ENCODE results near the gene CD36.
"Not testable (repeated sequence)": the region's sequence is repeated elsewhere in the genome, so short reads cannot be mapped to it uniquely, and the experiment has no call there.

CD36 gene

DNA sequence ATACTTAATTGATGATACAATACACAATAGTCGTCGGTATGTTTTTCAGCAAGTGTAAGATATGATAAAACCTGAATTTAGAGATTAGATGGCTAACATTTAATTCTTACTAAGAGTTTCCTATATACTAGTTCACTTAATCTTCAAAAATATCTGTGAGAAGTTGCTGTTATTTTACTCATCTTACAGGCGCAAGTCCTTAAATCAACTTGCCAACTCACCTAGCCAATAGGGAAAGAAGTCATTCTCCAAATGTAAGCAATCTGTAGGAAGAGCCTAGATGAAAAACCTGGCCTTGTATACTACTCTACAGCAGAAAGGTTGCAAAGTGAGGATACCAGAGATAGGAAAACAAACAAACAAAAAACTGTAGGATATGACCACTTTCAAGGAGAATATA is 10.6 kb downstream of the CD36 start:
- DNase-seq (ENCODE audit: low spot score in 2 of 2): no peak
- Histone ChIP-seq H3K27me3 (ENCODE audit: low read depth) (no peaks in the 10 kb centered on the region), H3K9me3 (no peaks in the 10 kb centered on the region), H3K4me1 (no peaks in the 10 kb centered on the region), H3K4me3 (no peak overlapping the region), H3K36me3 (replicated peaks) (no peaks in the 10 kb centered on the region)
- in situ Hi-C loops (cut with MboI; ENCODE audit: low sequenced_read_pairs): no loop called here

DNA sequence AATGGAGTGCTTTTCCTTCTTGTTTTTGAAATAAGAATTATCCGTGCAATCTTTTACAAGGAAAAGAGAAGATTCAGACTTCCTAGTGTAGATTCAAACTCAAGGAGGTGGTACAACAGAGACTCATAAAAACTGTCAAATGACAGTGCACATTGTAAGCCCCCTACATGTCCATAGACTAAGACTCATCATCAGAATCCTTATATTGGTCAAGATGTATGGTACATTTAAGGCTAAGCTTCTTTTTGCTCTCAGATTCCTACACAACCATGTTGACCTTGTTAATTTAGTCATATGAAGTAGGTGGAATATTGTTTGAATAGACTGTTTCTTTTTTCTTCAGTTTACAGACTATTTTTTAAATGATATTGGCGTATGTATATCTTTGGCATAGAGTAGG is 11.6 kb downstream of the CD36 start:
- Histone ChIP-seq H3K27me3 (ENCODE audit: low read depth) (no peaks in the 10 kb centered on the region), H3K36me3 (replicated peaks) (no peaks in the 10 kb centered on the region), H3K9me3 (no peaks in the 10 kb centered on the region), H3K4me1 (no peaks in the 10 kb centered on the region), H3K4me3 (no peak overlapping the region)
- in situ Hi-C loops (cut with MboI; ENCODE audit: low sequenced_read_pairs): loop anchor here (25.0 kb wide), 1 partner anchor 213 kb away; no protein-coding TSS in a partner anchor
- DNase-seq (ENCODE audit: low spot score in 2 of 2): no peak

DNA sequence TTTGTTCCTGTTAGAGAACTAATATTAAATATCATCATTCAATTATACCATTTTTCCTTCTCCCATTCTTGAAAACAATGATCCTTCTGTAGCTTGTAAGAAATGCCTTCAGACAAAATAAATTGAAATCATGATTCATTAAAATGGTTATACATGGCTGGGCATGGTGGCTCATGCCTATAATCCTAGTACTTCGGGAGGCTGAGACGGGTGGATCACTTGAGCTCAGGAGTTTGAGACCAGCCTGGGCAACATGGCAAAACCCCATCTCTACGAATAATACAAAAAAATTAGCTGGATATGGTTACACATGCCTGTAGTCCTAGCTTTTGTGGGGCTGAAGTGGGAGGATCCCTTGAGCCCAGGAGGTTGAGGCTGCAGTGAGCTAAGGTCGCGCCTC is 13.0 kb downstream of the CD36 start:
- in situ Hi-C loops (cut with MboI; ENCODE audit: low sequenced_read_pairs): loop anchor here (25.0 kb wide), 1 partner anchor 214 kb away; no protein-coding TSS in a partner anchor
- DNase-seq (ENCODE audit: low spot score in 2 of 2): no peak
- Histone ChIP-seq H3K9me3 (no peaks in the 10 kb centered on the region), H3K4me3 (no peak overlapping the region), H3K27me3 (ENCODE audit: low read depth) (no peaks in the 10 kb centered on the region), H3K4me1 (no peaks in the 10 kb centered on the region), H3K36me3 (replicated peaks) (no peaks in the 10 kb centered on the region)

DNA sequence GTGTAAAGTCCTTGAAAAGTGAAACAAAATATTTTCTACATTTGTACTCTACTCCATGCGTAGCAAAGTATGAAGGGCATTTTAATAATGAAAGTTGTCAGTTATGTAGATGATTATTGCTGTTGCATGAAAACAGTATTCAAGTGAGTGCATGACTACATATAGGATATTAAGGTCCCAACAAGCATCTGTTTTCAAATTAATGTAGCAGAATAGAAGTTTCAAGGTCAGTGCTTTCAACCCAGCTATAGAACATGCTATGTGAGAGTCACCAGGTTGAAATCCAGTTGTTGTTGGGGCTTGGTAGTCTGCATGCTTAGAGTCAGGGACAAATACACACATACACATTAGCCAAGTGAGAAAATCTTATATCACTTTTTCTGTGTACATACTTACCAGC is 14.8 kb downstream of the CD36 start:
- no peak for DNase-seq (ENCODE audit: low spot score in 2 of 2)
- no peaks in the 10 kb centered on the region for H3K36me3 ChIP-seq (replicated peaks)
- no peaks in the 10 kb centered on the region for H3K27me3 ChIP-seq (ENCODE audit: low read depth)
- in situ Hi-C loops (cut with MboI; ENCODE audit: low sequenced_read_pairs): loop anchor here (25.0 kb wide), 1 partner anchor 216 kb away; no protein-coding TSS in a partner anchor
- no peaks in the 10 kb centered on the region for H3K4me1 ChIP-seq
- no peaks in the 10 kb centered on the region for H3K9me3 ChIP-seq
- H3K4me3 ChIP-seq: no peak overlapping the region

DNA sequence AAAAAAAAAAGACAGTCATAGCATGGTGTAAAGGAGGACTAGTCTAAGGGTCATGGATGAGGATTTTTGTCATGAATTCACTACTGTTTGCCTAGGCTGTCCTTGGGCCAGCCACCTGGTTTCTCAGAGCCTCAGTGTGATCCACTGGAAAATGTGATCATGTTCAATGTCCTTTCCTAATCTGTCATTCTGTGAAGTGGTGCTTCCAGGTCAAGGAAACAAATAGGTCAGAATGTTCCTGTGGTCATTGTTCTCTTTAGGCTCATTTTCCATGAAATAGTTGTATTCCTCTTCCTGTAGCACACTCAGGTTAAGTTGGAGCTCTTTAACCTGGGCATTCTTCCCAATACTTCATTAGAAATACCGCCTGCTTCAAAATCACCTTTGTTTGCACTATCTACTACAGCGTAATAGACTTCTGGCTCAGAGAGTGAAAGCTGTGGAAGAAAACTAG is 16.5 kb downstream of the CD36 start:
- H3K4me1 ChIP-seq: peaks cover 6% of the 10 kb centered on the region
- H3K4me3 ChIP-seq: no peak overlapping the region
- in situ Hi-C loops (cut with MboI; ENCODE audit: low sequenced_read_pairs): loop anchor here (25.0 kb wide), 1 partner anchor 218 kb away; no protein-coding TSS in a partner anchor
- no peaks in the 10 kb centered on the region for H3K9me3 ChIP-seq
- DNase-seq (ENCODE audit: low spot score in 2 of 2): no peak
- H3K36me3 ChIP-seq (replicated peaks): no peaks in the 10 kb centered on the region
- no peaks in the 10 kb centered on the region for H3K27me3 ChIP-seq (ENCODE audit: low read depth)

DNA sequence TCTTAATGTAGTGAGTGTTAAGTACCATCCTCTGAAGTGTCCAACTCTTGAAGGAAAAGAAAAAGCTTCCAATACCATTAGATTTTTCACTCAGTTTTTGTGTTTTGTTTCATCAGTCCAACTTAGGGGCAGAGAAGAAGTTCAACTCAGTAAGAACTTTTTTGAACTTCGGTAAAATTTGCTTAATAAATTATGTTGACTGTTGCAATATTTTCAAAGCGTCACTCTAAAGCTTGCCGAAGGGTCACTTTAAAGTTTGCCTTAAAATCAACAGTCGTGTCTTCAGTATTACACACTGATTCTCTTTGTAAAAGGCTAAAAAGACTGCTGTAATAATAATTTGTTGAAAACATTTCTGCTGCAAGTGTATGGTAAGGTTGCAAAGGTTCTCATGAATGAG is 17.6 kb downstream of the CD36 start:
- H3K4me3 ChIP-seq: no peak overlapping the region
- H3K4me1 ChIP-seq: peaks cover 6% of the 10 kb centered on the region
- DNase-seq (ENCODE audit: low spot score in 2 of 2): no peak
- no peaks in the 10 kb centered on the region for H3K27me3 ChIP-seq (ENCODE audit: low read depth)
- in situ Hi-C loops (cut with MboI; ENCODE audit: low sequenced_read_pairs): loop anchor here (25.0 kb wide), 1 partner anchor 219 kb away; no protein-coding TSS in a partner anchor
- no peaks in the 10 kb centered on the region for H3K9me3 ChIP-seq
- no peaks in the 10 kb centered on the region for H3K36me3 ChIP-seq (replicated peaks)

DNA sequence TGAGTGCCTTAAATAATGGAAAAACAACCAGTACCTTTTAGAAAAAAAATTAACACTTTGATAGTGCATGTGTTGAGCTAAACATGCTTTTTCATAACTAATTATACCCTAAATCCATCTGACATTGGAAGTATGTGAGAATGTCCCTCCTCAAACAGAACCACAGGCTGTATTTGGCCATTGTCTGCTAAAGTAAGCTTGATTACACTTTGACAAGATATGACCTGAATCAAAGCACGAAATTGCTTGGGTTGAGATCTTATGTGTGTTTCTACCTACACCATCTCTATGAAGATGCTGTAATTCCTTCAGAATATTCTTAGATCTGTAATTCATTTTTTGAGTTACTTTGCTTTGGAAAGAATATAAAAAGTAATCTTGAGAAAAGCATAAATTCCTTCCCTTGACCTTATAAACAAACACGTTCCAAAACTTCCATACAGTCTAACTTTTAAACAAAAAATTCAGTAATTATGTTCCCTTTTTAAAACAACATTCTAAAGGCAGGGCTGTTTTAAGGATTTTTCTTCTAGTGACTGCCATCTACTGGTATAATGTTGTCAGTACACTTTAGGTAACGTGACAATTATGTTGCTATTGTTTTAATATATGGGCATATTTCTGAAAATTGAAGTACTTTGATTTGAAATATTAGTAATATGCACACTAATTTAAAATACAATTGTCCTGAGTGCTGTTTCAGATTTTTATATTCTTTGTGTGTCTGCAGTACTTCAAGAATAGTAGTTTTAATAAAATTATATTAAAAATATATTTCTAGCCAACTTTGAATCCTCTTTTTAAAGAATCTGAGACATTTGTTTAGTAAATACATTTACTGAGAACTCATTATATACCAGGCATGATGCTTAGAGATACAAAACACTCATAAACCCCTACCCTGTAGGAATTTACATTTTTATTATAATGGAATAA is 20.9 kb downstream of the CD36 start:
- peaks cover 6% of the 10 kb centered on the region for H3K4me1 ChIP-seq
- peak in 1 of 2 experiments; percentile 36 for DNase-seq (ENCODE audit: low spot score in 2 of 2)
- no peaks in the 10 kb centered on the region for H3K9me3 ChIP-seq
- in situ Hi-C loops (cut with MboI; ENCODE audit: low sequenced_read_pairs): loop anchor here (25.0 kb wide), 1 partner anchor 222 kb away; no protein-coding TSS in a partner anchor
- H3K4me3 ChIP-seq: no peak overlapping the region
- no peaks in the 10 kb centered on the region for H3K36me3 ChIP-seq (replicated peaks)
- no peaks in the 10 kb centered on the region for H3K27me3 ChIP-seq (ENCODE audit: low read depth)

DNA sequence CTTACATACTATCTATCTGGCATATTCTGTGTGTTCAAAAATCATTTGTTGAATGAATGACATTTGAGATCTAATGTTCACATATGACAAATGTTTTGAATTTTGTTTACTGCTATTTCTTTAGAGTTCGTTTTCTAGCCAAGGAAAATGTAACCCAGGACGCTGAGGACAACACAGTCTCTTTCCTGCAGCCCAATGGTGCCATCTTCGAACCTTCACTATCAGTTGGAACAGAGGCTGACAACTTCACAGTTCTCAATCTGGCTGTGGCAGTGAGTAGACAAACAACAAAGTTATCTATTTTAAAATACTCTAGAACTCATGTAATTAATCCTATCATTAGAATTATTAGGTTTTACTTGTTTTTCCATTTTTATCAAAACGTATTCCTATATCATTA is 22.5 kb downstream of the CD36 start:
- Histone ChIP-seq H3K36me3 (replicated peaks) (no peaks in the 10 kb centered on the region), H3K27me3 (ENCODE audit: low read depth) (no peaks in the 10 kb centered on the region), H3K4me1 (peaks cover 6% of the 10 kb centered on the region), H3K4me3 (no peak overlapping the region), H3K9me3 (no peaks in the 10 kb centered on the region)
- DNase-seq (ENCODE audit: low spot score in 2 of 2): no peak
- in situ Hi-C loops (cut with MboI; ENCODE audit: low sequenced_read_pairs): loop anchor here (25.0 kb wide), 1 partner anchor 224 kb away; no protein-coding TSS in a partner anchor

DNA sequence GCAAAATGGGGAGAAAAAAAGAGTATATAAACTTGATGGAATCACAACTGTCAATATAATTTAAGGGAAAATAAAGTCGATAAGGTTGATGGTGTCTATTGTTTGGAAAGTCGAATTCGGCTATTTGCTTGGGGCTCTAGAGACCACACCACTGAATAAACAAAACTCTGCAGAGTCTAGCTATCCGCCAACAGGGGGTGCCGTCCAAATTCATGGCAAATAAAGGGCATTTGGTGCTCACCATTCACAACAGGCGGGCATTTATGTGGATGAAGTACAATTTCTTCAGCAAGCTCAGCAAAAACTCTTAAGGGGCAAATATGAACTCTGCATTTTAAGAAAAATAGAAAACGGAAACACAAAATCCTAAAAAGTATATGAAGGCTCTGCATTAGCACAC is 23.3 kb downstream of the CD36 start:
- Histone ChIP-seq H3K27me3 (ENCODE audit: low read depth) (no peaks in the 10 kb centered on the region), H3K9me3 (no peaks in the 10 kb centered on the region), H3K36me3 (replicated peaks) (no peaks in the 10 kb centered on the region), H3K4me3 (no peak overlapping the region), H3K4me1 (peaks cover 6% of the 10 kb centered on the region)
- peak in 1 of 2 experiments; percentile 17 for DNase-seq (ENCODE audit: low spot score in 2 of 2)
- in situ Hi-C loops (cut with MboI; ENCODE audit: low sequenced_read_pairs): loop anchor here (25.0 kb wide), 1 partner anchor 224 kb away; no protein-coding TSS in a partner anchor

DNA sequence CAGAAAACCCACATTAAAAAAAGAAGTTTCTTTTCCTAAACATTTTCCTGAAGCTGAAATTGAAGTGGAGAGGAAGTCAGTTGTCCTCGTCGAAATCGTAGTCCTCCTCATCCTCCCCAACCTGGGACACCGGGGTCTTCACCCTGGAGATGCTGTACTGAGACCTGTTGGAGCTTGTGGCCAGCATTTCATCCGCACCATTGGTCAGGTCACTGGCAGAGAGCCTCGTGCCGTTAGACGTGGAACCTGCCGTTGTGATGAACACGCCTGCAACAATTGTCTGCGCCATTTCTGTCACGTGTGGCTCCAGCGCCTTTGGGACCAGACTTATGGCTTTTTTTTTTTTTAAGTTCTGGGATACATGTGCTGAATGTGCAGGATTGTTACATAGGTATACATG is 23.8 kb downstream of the CD36 start:
- H3K36me3 ChIP-seq (replicated peaks): no peaks in the 10 kb centered on the region
- H3K4me3 ChIP-seq: no peak overlapping the region
- H3K4me1 ChIP-seq: peaks cover 6% of the 10 kb centered on the region
- no peak for DNase-seq (ENCODE audit: low spot score in 2 of 2)
- in situ Hi-C loops (cut with MboI; ENCODE audit: low sequenced_read_pairs): loop anchor here (25.0 kb wide), 1 partner anchor 225 kb away; no protein-coding TSS in a partner anchor
- H3K9me3 ChIP-seq: no peaks in the 10 kb centered on the region
- no peaks in the 10 kb centered on the region for H3K27me3 ChIP-seq (ENCODE audit: low read depth)

DNA sequence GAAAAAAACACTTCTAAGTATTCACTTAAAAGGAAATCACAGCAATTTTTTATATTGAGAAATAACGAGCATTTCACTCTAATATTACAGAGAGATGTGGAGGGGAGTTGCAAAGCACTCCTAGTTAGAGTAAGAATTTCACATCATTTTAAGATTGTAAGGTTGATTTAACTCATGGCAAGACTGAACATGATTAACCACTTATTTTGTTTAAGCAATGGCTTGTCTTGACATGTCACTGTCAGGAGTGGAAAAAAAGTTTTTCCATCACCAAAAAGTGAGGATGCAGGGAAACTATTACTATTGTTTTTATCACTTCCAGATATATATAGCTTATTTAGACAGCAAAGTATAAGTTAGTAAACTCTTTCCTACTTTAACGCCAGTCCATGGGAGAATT is 27.1 kb downstream of the CD36 start:
- Histone ChIP-seq H3K27me3 (ENCODE audit: low read depth) (no peaks in the 10 kb centered on the region), H3K4me3 (no peak overlapping the region), H3K4me1 (no peaks in the 10 kb centered on the region), H3K36me3 (replicated peaks) (no peaks in the 10 kb centered on the region), H3K9me3 (no peaks in the 10 kb centered on the region)
- in situ Hi-C loops (cut with MboI; ENCODE audit: low sequenced_read_pairs): loop anchor here (25.0 kb wide), 1 partner anchor 228 kb away; no protein-coding TSS in a partner anchor
- no peak for DNase-seq (ENCODE audit: low spot score in 2 of 2)

DNA sequence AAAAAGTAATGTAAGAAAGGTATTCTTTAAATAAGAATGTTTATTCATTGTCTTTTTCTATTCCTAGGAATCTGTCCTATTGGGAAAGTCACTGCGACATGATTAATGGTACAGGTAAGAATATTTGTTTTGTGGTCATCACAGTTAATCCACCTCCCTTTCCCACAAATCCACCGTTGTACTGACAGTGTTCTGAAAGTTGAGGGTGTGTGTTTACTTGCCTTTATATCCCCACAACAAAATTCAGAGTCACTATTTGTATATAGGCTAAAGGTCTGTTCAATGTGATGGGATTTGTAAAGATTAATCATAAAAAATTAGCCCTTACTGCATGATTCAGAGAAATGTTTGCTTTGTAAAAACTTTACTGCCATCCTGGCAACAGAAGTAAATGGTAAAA is 27.9 kb downstream of the CD36 start:
- no peak for DNase-seq (ENCODE audit: low spot score in 2 of 2)
- in situ Hi-C loops (cut with MboI; ENCODE audit: low sequenced_read_pairs): loop anchor here (25.0 kb wide), 1 partner anchor 229 kb away; no protein-coding TSS in a partner anchor
- no peaks in the 10 kb centered on the region for H3K9me3 ChIP-seq

DNA sequence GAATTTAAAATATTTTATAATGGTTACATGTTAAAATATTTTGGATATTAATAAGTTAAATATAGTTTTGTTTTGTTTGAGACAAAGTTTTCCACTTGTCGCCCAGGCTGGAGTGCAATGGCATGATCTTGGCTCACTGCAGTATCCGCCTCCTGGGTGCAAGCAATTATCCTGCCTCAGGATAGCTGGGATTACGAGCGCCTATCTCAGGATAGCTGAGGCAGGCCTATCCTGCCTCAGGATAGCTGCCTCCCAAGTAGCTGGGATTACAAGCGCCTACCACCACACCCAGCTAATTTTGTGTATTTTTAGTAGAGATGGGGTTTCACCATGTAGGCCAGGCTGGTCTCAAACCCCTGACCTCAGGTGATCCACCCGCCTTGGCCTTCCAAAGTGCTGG is 30.9 kb downstream of the CD36 start:
- in situ Hi-C loops (cut with MboI; ENCODE audit: low sequenced_read_pairs): loop anchor here (25.0 kb wide), 1 partner anchor 232 kb away; no protein-coding TSS in a partner anchor
- not testable (repeated sequence) for H3K36me3 ChIP-seq (replicated peaks)

More for the DNA sequence above, 27.9 kb downstream of the CD36 start:
- no peaks in the 10 kb centered on the region for H3K4me1 ChIP-seq
- H3K36me3 ChIP-seq (replicated peaks): no peaks in the 10 kb centered on the region
- no peaks in the 10 kb centered on the region for H3K27me3 ChIP-seq (ENCODE audit: low read depth)
- H3K4me3 ChIP-seq: no peak overlapping the region

DNA sequence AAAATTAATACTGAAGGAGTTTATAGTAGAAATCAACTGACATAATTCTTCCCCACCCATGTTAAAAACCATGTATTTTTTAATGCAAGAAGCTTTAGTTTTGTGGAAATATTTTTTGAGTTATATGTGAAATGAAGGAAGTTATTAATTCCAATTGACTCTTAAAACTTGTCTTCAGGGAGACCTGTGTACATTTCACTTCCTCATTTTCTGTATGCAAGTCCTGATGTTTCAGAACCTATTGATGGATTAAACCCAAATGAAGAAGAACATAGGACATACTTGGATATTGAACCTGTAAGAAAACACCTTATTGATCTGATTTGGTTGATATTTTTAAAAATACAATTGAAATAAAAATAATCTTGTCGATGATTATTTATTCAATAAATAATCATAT is 33.3 kb downstream of the CD36 start:
- Histone ChIP-seq H3K4me3 (no peak overlapping the region), H3K9me3 (no peaks in the 10 kb centered on the region), H3K36me3 (replicated peaks) (no peaks in the 10 kb centered on the region), H3K27me3 (ENCODE audit: low read depth) (no peaks in the 10 kb centered on the region), H3K4me1 (no peaks in the 10 kb centered on the region)
- in situ Hi-C loops (cut with MboI; ENCODE audit: low sequenced_read_pairs): loop anchor here (25.0 kb wide), 1 partner anchor 234 kb away; no protein-coding TSS in a partner anchor
- no peak for DNase-seq (ENCODE audit: low spot score in 2 of 2)

More for the DNA sequence above, 30.9 kb downstream of the CD36 start:
- not testable (repeated sequence) for H3K27me3 ChIP-seq (ENCODE audit: low read depth); DNase-seq (ENCODE audit: low spot score in 2 of 2); H3K4me1 ChIP-seq; H3K4me3 ChIP-seq; H3K9me3 ChIP-seq
